Measurements from ENCODE around the gene GINS1.
A peak's percentile ranks its signal among the peaks of the same experiment; 100 is the strongest.
"Not testable (repeated sequence)": the region's sequence is repeated elsewhere in the genome, so short reads cannot be mapped to it uniquely, and the experiment has no call there.

The GINS1 gene

GRCh38 chr20:25389858-25390537, 17.5 kb upstream of the GINS1 start:
- no peak for DNase-seq (ENCODE audit: low read depth in 2 of 2)

- DNase-seq (ENCODE audit: low read depth in 2 of 2) = peak; percentile 90 to 91
Measured at GRCh38 chr20:25390538-25391528, 16.6 kb upstream of the GINS1 start, which contains the start of gene ABHD12. TSS of gene ABHD12 (minus strand) at chr20:25390835. CDS start at chr20:25390703, 132 bp downstream.

GRCh38 chr20:25394276-25394675, 13.2 kb upstream of the GINS1 start:
- no peak for DNase-seq (ENCODE audit: low read depth in 2 of 2)

GRCh38 chr20:25394996-25395395, 12.5 kb upstream of the GINS1 start:
- DNase-seq (ENCODE audit: low read depth in 2 of 2) = no peak

GRCh38 chr20:25397096-25397495, 10.4 kb upstream of the GINS1 start:
- no peak for DNase-seq (ENCODE audit: low read depth in 2 of 2)

DNA sequence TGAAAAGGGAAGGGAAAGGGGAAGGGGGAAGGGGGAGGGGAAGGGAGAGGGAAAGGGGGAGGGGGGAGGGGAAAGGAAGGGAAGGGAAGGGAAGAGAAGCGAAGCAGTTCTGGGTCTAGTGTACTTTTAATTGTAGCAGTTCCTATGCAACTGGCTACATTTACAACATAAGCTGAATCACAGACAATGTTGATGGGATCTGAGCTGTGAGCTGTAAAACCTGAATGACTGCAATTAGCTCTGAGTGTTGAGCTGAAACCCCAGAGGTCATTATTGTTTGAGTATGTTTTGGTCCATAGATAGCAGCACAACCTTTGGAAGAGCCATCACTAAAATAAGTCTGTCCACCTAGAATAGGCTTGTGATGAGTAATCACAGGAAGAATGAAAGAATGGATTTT, 9.7 kb upstream of the GINS1 start:
- DNase-seq (ENCODE audit: low read depth in 2 of 2) = no peak

- no peak for DNase-seq (ENCODE audit: low read depth in 2 of 2)
Measured at GRCh38 chr20:25398376-25399036, 9.0 kb upstream of the GINS1 start.

GRCh38 chr20:25399037-25399430, 8.4 kb upstream of the GINS1 start:
- DNase-seq (ENCODE audit: low read depth in 2 of 2) = no peak

DNA sequence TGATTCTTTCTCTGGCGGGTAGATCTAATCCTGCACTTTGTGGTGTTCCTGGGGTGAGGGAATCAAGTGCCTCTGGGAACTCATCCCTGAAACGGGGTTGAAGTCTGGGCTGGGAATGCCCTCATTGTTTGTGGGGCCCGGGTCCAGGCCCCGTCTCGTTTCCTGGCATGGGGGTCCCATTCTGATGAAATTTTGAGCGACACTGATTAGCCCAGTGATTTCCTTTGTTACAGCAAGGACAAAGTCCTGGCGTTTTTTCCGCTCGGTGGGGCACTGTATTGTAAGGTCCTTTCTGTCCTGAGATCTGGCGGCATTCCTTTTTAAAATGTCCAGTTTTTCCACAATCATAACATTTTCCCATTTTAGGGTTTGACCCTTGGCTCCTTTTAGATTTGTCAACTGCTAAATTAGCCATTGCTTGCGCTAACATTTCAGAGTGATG, 7.2 kb upstream of the GINS1 start:
- not testable (repeated sequence) for DNase-seq (ENCODE audit: low read depth in 2 of 2)

DNA sequence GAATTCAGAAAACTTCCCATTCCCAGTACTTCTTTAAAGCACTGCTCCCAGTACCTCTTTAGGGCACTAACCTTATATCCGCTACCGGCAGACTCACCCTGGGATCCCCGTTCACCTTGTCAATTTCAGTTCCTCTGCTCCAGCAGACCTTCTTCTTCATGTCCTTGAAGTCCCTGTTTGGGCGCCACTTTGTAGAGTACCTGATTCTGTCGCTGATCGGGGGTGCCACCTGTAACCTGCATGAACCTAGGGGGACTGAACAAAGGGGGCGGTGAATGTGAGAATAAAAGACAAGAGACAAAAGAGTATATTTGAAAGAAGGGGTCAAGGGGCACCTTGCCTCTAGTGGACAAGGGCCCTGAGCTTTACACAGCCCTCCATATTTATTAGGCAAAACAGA, 4.9 kb upstream of the GINS1 start:
- no peak for DNase-seq (ENCODE audit: low read depth in 2 of 2)

DNA sequence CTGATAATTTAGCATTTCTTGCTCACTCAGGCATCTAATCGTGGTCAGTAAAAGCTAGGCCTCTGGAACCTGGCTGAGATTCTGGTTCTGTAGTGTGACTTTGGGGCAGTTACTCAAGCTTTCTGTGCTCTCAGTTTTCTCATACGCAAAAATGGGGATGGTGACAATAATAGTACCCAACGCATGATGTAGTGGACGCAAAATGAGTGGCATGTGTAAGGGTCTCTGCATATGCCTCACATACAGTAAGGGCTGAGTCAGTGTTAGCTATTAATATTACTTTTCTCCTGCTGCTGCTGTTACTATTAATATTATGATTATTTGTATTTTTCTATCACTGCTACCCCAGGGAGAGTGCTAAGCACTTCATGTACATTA, 686 bp downstream of the GINS1 start:
- no peak for DNase-seq (ENCODE audit: low read depth in 2 of 2)

GRCh38 chr20:25408890-25409289, 1.4 kb downstream of the GINS1 start:
- DNase-seq (ENCODE audit: low read depth in 2 of 2) = no peak

DNA sequence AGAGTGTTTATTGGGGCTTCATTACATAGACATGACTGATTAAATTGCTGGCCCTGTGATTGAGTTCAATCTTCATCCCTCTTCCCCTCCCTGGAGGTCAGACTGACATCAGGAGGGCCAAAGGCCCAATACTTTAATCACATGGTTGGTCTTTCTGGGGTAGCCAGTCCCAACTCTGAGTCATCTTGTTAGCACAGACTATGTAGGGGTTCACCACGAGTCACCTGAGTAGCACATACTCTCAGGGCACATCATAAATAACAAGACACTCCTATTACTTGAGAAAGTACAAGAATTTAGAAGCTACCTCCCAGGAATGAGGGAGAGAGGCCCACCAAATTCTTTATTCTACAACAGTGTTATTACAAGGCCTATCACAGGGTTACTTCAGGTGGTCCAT, 11.3 kb downstream of the GINS1 start:
- DNase-seq (ENCODE audit: low read depth in 2 of 2) = no peak

DNA sequence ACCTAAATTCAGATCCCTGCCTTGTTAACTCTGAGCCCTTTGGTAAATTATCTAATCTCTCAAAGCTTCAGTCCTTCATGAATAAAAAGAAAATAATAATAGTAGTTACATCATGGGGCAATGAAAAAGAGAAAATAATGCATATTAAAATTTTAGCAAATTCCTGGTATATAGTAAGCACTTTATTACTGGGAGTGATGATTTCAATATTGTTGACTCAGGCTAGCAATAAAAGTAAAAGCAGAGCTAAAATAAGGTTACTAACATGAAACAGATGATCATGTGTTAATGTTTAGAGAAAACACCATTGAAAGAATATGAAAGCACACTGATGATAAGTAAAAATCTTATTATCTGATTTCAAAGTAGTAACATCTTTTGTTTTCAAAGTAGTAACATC, 13.6 kb downstream of the GINS1 start:
- no peak for DNase-seq (ENCODE audit: low read depth in 2 of 2)

GRCh38 chr20:25422032-25422431, 14.6 kb downstream of the GINS1 start:
- no peak for DNase-seq (ENCODE audit: low read depth in 2 of 2)

DNA sequence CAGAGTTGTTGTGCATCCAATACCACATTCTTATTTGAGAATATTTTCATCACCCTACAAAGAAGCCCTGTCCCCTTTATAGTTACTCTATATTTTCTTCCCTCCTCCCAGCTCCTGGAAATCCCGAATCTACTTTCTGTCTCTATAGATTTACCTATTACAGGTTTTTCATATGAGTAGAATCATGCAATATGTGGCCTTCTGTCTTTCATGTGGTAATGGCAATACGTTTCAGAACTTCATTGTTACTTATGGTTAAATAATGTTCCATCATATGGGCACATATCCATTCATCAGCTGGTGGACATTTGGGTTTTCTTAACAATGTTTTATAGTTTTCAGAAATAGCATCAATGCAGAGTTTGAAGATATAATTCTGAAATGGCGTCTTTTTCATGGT, 17.1 kb downstream of the GINS1 start:
- no peak for DNase-seq (ENCODE audit: low read depth in 2 of 2)

DNA sequence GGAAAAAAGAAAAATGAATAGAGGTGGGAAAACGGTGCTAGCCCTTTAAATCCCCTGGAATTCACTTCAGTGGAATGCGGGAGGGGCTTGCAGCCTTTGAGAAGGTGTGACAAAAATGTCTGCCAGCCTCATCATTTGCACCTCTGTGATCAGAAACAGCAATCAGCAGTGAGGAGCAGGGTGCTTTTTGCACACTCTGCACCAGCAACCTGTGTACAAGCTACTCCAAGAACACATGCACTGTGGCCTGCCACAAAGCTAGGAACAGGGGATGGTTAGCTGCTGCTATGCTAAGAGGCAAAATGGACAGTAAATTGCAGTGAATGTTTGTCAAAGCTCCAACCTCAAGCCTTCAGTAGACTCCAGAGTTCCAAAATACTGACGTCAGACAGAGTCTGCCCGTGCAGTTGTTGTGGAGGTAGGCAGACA, 29.7 kb downstream of the GINS1 start:
- DNase-seq (ENCODE audit: low read depth in 2 of 2) = no peak

- no peak for DNase-seq (ENCODE audit: low read depth in 2 of 2)
Measured at GRCh38 chr20:25439328-25439727, 31.9 kb downstream of the GINS1 start.

- DNase-seq (ENCODE audit: low read depth in 2 of 2) = no peak
Measured at GRCh38 chr20:25444556-25444955, 37.1 kb downstream of the GINS1 start.

DNA sequence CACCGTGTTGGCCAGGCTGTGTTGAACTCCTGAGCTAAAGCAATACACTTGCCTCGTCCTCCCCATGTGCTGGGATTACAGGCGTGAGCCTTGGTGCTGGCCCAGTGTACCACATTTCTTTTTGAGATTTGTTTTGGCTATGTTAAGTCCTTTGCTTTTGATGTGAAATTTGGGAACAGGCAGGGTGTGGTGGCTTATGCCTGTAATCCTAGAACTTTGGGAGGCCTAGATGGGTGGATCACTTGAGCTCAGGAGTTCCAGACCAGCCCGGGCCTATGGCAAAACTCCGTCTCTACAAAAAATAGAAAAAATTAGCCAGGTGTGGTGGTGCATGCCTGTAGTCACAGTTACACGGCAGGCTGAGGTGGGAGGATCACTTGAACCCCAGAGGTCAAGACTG, 40.2 kb downstream of the GINS1 start:
- DNase-seq (ENCODE audit: low read depth in 2 of 2) = no peak

DNA sequence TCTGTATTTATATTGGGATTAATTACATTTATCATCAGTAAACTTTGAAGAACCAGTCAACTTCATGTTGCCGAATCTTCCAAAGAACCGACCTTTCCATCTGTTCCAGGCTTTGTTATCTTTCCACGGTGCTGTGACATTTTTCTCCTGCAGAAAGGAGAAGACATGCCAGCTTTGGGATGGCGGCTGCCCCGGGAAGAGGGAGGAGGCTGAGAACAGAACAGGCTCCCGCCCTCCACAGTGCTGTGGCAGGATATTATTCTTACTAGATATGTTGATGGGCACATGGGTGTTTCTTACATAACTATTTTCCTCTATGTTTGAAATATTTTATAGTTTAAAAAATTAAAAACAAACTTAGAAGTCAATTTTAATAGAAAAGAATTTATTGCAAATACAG, 44.9 kb downstream of the GINS1 start:
- DNase-seq (ENCODE audit: low read depth in 2 of 2) = no peak
